H1 (cell line): ENCODE results near the gene ACTR6. TPM values are rescaled to one million over a fixed set of nuclear protein-coding genes. Genes with fewer than 3 reads are reported as not detected.

Experiments
- RAD21 ChIP-seq, 2 experiments: IDR thresholded peaks in 1 of 2; conservative IDR thresholded peaks in 1 of 2; 2 replicates each; pipeline ENCODE4 v1.6.1; 2011; ENCODE audit warnings: low read depth in 2 of 2, low read length in 2 of 2, improper control_type of control experiment in 1 of 2, inconsistent platforms in 1 of 2, mild to moderate bottlenecking in 1 of 2, moderate library complexity in 1 of 2
- SAP30 ChIP-seq: fragments of 300-600 bp; sonication (generic); IDR thresholded peaks from 2 replicates; pipeline ENCODE4 v1.7.1; 2012; ENCODE audit warnings: low read length, moderate library complexity, mild to moderate bottlenecking, inconsistent platforms; ENCODE audit not compliant: insufficient read depth, insufficient replicate concordance
- SIN3A ChIP-seq, 2 experiments: IDR thresholded peaks in 1 of 2; conservative IDR thresholded peaks in 1 of 2; 2 replicates each; pipeline ENCODE4 v1.6.1; 2011 to 2012; ENCODE audit warnings: low read length in 2 of 2, improper control_type of control experiment in 1 of 2, low read depth in 1 of 2, mild to moderate bottlenecking in 1 of 2
- YY1 ChIP-seq: IDR thresholded peaks from 2 replicates; pipeline ENCODE4 v1.6.1; 2011; ENCODE audit warnings: low read depth, mild to moderate bottlenecking, low read length
- polyA plus RNA-seq, 7 experiments: library from polyadenylated mRNA; depleted of rRNA in 3 of 7; stranded (reverse) in 5 of 7; unstranded in 2 of 7; fragments of >200 nt in 5 of 7; fragments of 200-250 nt in 2 of 7; gene quantifications; 1 replicate in 5 of 7; 2 replicates in 1 of 7; 4 replicates in 1 of 7; pipeline versions ENCODE4 v1.2.1 to v1.2.3, GENCODE V29; 2011 to 2013; ENCODE audit warnings: missing spikeins in 2 of 7, mixed read lengths in 2 of 7
- total RNA-seq: library from RNA; stranded (reverse); fragmentation: NEBNext Ultra II Directional; extraction: Animal tissue kit (Norgen Biotek cat#: 25700); gene quantifications from 2 replicates; pipeline ENCODE4 v1.2.1, GENCODE V29; 2021
- TF ChIP-seq, protein P1 (sequence below): IDR thresholded peaks from 2 replicates; pipeline ENCODE4 v1.6.1; 2012; ENCODE audit warnings: inconsistent platforms
- TF ChIP-seq, protein P2 (sequence below), 3 experiments: IDR thresholded peaks; 1 replicate in 2 of 3; 2 replicates in 1 of 3; pipeline versions ENCODE4 v1.5.1 to v1.6.1; 2011; ENCODE audit warnings: low read length in 3 of 3, mild to moderate bottlenecking in 3 of 3, inconsistent platforms in 2 of 3, low read depth in 1 of 3, moderate library complexity in 1 of 3; ENCODE audit not compliant: insufficient read depth in 1 of 3; ENCODE audit errors: control extremely low read depth in 1 of 3

ACTR6 gene
- total and polyA plus RNA-seq, 2 of the 8 experiments (the other 6 are each of a cell fraction or from before 2014, with no cell fraction given) = 10.2 to 36.8 TPM

DNA sequence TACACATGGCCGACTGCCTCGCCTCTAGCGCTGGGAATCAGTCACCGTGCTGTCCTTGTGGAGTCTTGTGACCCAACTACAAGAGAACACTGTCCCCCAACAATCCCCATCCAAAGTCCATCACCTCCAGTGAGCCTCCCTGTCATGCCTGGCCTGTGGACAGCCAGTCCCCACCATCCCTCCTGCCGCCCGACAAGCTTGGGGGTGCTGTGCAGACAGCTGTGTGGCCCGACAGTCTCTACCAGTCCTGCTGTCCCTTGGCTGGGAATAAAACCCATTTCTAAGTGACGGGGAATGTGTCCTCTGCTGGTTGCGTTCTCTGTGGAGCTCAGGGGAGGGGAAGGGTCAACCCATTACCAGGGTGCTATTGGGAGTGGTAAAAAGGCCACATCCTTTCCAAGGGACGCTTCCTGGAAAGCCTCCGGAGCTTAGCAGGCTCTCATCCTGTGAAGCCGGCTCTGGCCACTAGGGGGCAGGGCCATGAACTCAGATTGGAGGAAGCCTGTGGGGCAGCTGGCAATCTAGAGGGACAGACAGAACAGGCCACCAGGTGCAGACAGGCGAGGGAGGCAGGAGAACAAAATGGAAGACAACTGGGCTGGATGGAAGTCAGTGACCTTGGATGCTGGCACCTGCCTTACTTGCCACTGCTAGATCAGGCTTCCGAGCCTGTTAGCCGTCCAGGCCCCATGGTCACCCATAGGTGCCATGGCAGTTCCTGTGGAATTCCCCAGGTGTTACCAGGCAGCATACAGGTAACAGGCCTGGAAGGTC lies 46.0 kb upstream of the ACTR6 start (continued):
- peak; percentile 57 to 73 for TF ChIP-seq RAD21 (IDR thresholded peaks at IDR 0.05 in 1 of 2, conservative IDR thresholded peaks at IDR 0.05 in 1 of 2; ENCODE audit: low read depth in 2 of 2, low read length in 2 of 2)
- no peak for TF ChIP-seq SAP30
- TF ChIP-seq, protein P1, sequence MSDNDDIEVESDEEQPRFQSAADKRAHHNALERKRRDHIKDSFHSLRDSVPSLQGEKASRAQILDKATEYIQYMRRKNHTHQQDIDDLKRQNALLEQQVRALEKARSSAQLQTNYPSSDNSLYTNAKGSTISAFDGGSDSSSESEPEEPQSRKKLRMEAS = peak; percentile 62; the same call in 1 of the 2 replicates
- TF ChIP-seq, protein P2, sequence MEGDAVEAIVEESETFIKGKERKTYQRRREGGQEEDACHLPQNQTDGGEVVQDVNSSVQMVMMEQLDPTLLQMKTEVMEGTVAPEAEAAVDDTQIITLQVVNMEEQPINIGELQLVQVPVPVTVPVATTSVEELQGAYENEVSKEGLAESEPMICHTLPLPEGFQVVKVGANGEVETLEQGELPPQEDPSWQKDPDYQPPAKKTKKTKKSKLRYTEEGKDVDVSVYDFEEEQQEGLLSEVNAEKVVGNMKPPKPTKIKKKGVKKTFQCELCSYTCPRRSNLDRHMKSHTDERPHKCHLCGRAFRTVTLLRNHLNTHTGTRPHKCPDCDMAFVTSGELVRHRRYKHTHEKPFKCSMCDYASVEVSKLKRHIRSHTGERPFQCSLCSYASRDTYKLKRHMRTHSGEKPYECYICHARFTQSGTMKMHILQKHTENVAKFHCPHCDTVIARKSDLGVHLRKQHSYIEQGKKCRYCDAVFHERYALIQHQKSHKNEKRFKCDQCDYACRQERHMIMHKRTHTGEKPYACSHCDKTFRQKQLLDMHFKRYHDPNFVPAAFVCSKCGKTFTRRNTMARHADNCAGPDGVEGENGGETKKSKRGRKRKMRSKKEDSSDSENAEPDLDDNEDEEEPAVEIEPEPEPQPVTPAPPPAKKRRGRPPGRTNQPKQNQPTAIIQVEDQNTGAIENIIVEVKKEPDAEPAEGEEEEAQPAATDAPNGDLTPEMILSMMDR (IDR thresholded peaks at IDR 0.05; ENCODE audit: control extremely low read depth in 1 of 3, insufficient read depth in 1 of 3, low read depth in 1 of 3, low read length in 3 of 3) = peak; percentile 83 to 99 (median 90)
- TF ChIP-seq SIN3A (conservative IDR thresholded peaks at IDR 0.05 in 1 of 2, IDR thresholded peaks at IDR 0.05 in 1 of 2; ENCODE audit: low read depth in 1 of 2, low read length in 2 of 2) = peak; percentile 32 to 60; a peak in 1 of 4 replicates
- TF ChIP-seq YY1 = peak; percentile 83
- TF ChIP-seq, all 59 proteins: peak for 9
